ENCODE data around the gene RXRA. TPM values are rescaled to one million over a fixed set of nuclear protein-coding genes. Genes with fewer than 3 reads are reported as not detected.

RXRA gene
- total and polyA plus RNA-seq, 2 of the 13 experiments (the other 11 are each of a cell fraction or from before 2014, with no cell fraction given), result 18.9 to 29.2 TPM

DNA sequence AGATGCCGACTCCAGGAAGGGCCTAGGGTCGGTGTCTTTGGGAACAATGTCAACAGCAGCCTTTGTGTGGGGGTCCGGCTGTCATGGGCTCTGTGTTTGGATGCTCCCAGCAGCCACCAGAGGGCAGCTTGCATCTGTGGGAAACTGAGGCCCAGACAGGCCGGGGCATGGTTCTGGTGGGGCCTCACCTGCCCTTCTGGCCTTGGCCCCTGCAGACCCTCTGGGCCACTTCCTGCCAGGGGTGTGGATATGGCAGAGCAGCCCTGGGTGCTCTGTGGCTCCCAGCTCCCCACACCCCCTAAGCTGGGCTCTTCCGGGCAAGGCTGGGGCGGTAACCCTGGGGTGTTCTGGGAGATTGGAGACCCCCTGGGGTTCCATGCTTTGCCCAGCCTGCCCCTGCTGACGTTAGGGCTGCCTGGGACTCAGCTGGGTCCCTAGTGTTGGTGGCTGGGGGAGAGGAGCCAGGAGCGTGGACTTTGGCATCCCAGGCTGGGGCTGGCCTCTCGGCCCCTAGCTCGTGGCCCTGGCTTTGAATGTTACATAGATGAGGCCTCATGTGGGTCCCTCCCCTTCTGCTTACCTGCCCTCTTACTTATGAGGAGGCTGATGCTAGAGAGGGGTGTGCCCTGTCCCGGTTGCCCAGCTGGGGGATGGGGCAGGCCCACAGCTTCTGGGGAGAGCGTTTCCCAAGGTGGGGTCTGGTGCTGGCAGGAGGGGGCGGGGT lies 38.3 kb downstream of the RXRA start (continued):
- no peak for TF ChIP-seq NFATC3 (CRISPR knock-in tag; IDR thresholded peaks at IDR 0.05)
- peak; percentile 28; the same call in 1 of the 2 replicates for TF ChIP-seq ZNF644 (CRISPR knock-in tag; IDR thresholded peaks at IDR 0.05; ENCODE audit: low read depth)
- TF ChIP-seq XRCC5 (optimal IDR thresholded peaks at IDR 0.05; ENCODE audit: low read length), result peak; percentile 32
- no peak for TF ChIP-seq ZNF460 (CRISPR knock-in tag; IDR thresholded peaks at IDR 0.05; ENCODE audit: borderline replicate concordance)
- TF ChIP-seq ZSCAN22 (CRISPR knock-in tag; IDR thresholded peaks at IDR 0.05), result peak; percentile 39; the same call in 1 of the 2 replicates
- TF ChIP-seq SOX5 (CRISPR knock-in tag; IDR thresholded peaks at IDR 0.05; ENCODE audit: borderline replicate concordance), result peak; percentile 41; the same call in 1 of the 2 replicates
- TF ChIP-seq NR2C2 (CRISPR knock-in tag; IDR thresholded peaks at IDR 0.05; ENCODE audit: borderline replicate concordance), result peak; percentile 54; the same call in 1 of the 2 replicates
- TF ChIP-seq, protein P1, sequence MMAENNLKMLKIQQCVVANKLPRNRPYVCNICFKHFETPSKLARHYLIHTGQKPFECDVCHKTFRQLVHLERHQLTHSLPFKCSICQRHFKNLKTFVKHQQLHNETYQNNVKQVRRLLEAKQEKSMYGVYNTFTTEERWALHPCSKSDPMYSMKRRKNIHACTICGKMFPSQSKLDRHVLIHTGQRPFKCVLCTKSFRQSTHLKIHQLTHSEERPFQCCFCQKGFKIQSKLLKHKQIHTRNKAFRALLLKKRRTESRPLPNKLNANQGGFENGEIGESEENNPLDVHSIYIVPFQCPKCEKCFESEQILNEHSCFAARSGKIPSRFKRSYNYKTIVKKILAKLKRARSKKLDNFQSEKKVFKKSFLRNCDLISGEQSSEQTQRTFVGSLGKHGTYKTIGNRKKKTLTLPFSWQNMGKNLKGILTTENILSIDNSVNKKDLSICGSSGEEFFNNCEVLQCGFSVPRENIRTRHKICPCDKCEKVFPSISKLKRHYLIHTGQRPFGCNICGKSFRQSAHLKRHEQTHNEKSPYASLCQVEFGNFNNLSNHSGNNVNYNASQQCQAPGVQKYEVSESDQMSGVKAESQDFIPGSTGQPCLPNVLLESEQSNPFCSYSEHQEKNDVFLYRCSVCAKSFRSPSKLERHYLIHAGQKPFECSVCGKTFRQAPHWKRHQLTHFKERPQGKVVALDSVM (CRISPR knock-in tag; IDR thresholded peaks at IDR 0.05), result 0 out of 2 replicates have a peak, but pooled peaks have one; percentile 27
- TF ChIP-seq, protein P2, sequence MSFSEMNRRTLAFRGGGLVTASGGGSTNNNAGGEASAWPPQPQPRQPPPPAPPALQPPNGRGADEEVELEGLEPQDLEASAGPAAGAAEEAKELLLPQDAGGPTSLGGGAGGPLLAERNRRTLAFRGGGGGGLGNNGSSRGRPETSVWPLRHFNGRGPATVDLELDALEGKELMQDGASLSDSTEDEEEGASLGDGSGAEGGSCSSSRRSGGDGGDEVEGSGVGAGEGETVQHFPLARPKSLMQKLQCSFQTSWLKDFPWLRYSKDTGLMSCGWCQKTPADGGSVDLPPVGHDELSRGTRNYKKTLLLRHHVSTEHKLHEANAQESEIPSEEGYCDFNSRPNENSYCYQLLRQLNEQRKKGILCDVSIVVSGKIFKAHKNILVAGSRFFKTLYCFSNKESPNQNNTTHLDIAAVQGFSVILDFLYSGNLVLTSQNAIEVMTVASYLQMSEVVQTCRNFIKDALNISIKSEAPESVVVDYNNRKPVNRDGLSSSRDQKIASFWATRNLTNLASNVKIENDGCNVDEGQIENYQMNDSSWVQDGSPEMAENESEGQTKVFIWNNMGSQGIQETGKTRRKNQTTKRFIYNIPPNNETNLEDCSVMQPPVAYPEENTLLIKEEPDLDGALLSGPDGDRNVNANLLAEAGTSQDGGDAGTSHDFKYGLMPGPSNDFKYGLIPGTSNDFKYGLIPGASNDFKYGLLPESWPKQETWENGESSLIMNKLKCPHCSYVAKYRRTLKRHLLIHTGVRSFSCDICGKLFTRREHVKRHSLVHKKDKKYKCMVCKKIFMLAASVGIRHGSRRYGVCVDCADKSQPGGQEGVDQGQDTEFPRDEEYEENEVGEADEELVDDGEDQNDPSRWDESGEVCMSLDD (CRISPR knock-in tag; IDR thresholded peaks at IDR 0.05; ENCODE audit: borderline replicate concordance), result 0 out of 2 replicates have a peak, but pooled peaks have one; percentile 34
- no peak for TF ChIP-seq ZNF451 (CRISPR knock-in tag; IDR thresholded peaks at IDR 0.05)
- no peak for TF ChIP-seq KAT8 (CRISPR knock-in tag; IDR thresholded peaks at IDR 0.05)
- no peak for TF ChIP-seq ZNF256 (CRISPR knock-in tag; conservative IDR thresholded peaks at IDR 0.05)
- TF ChIP-seq SMAD1 (CRISPR knock-in tag; IDR thresholded peaks at IDR 0.05; ENCODE audit: borderline replicate concordance, low read depth), result no peak
- peak; percentile 29; the same call in 1 of the 2 replicates for TF ChIP-seq RERE (CRISPR knock-in tag; IDR thresholded peaks at IDR 0.05; ENCODE audit: low read depth)
